Lung microvascular endothelial cell (primary cell): Measurements from ENCODE around the gene WASHC2C. TPM values are rescaled to one million over a fixed set of nuclear protein-coding genes. Genes with fewer than 3 reads are reported as not detected.
"Not testable (repeated sequence)": the region's sequence is repeated elsewhere in the genome, so short reads cannot be mapped to it uniquely, and the experiment has no call there.

ENCODE experiments used
- DNase-seq, 2 donors: peaks; one replicate each; pipeline versions ENCODE4 v3.0.0 to v3.0.0-alpha.2; 2010; ENCODE audit warnings: low read depth in 2 of 2
- total RNA-seq: library from RNA; depleted of rRNA; stranded (reverse); fragments of >200 nt; gene quantifications from 2 replicates; pipeline ENCODE4 v1.2.1, GENCODE V29; 2014

Gene WASHC2C
- total RNA-seq, 1 donor from 2014 or later = 26.2 TPM

DNA sequence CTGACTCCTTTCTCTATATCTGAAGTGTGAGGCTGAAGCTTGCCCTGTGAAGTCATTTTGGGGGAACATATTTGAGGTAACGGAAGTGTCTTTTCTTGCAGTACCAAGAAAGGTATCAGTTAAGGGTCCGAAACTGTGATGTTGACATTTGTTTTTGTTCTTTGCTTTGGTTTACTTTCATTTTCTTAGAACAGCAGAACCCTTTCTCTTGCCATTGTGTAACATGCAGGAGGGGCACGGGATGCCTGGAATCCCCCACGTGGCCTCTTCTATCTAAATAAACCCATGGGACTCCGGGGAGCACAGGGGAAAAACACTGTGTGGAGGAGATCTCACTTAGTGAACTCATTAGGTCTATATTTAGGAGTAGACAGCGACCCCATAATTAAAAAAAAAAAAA lies 34.6 kb downstream of the WASHC2C start:
- DNase-seq = not testable (repeated sequence)

- not testable (repeated sequence) for DNase-seq
Observed at GRCh38 chr10:45763037-45763436, 36.0 kb downstream of the WASHC2C start.

- not testable (repeated sequence) for DNase-seq
Observed at GRCh38 chr10:45768334-45768733, 41.3 kb downstream of the WASHC2C start.

- not testable (repeated sequence) for DNase-seq
Observed at GRCh38 chr10:45771757-45772461, 44.8 kb downstream of the WASHC2C start.

- DNase-seq = not testable (repeated sequence)
Observed at GRCh38 chr10:45786217-45786616, 59.2 kb downstream of the WASHC2C start.

DNA sequence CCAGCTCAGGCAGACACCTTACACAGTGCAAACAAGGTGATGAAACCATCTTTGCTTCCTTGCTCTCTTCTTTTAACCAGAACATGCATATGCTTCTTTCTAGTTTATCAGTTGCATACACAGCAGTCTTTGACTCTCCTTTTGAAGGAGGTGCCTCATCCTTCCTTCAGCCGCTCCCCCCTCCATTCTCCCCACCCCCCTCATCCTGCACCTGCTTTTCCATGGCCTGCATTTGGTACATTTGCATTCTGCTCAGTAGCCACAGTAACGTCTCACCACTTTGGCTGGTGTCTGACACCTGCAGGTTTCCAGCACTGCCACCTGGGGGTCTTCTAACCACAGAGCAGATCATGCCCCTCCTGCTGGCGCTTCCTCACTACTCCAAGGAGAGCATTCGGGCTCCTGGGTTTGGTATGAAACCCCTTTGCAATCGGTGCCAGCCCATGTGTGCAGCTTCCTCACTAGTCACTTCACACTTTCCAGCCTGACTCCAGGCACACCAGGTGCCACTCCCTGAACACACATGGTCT lies 60.2 kb downstream of the WASHC2C start:
- not testable (repeated sequence) for DNase-seq

GRCh38 chr10:45789991-45790390 lies 62.9 kb downstream of the WASHC2C start:
- not testable (repeated sequence) for DNase-seq

- DNase-seq = not testable (repeated sequence)
Observed at GRCh38 chr10:45790694-45791426, 63.8 kb downstream of the WASHC2C start.

DNA sequence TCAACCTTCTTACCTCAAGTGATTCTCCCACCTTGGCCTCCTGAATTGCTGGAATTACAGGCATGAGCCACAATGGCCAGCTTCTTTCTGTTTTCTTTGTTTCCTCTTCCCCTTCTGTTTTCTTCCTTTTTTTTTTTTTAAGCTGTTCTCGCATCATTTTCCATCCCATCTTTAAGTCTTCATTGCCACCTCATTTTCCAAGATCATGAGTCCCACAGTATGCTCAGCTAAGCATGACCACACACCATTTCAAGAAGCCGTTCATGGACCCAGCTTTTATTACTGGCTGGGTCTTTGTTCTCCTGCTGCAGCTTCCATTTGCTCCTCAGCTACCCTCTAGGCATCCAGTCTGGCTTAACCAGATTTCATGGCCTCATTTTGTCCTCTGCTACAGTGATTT lies 67.7 kb downstream of the WASHC2C start:
- not testable (repeated sequence) for DNase-seq

GRCh38 chr10:45803060-45804010 lies 76.3 kb downstream of the WASHC2C start:
- peak; percentile 34 to 72 for DNase-seq

DNA sequence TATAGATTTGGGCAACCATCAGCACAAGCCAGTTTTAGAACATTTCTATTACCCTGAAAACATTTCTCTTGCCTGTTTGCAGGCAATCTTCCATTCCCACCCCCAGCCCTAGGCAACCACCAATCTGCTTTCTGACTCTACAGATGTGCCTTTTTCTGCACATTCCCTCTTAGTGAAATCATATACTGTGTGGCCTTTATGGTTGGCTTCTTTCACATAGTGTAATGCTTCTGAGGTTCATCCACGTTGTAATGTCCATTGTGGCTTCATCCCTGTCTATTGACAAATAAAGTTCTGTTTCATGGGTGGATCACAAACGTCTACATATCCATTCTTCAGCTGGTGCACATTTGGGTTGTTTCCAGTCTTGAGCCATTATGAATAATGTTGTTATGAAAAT lies 77.9 kb downstream of the WASHC2C start:
- not testable (repeated sequence) for DNase-seq

DNA sequence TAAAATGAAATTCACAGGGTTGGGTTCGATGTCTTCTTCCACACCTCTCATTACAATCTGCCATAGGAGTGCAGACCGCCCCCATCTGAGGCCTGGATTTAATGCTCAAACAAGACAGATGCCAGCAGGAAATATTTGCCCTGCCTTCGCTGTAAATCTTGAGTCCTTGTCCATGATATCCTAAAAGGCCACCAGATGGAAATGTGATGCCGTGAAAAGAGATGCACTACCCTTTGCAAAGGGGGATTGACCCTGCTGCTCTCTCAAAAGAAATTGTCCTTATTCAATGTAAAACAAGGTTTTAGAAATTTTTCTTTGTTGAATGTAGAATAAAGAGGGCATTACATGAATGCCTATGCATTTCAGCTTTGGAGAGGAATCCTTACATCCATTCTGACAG lies 82.8 kb downstream of the WASHC2C start:
- DNase-seq = no peak

DNA sequence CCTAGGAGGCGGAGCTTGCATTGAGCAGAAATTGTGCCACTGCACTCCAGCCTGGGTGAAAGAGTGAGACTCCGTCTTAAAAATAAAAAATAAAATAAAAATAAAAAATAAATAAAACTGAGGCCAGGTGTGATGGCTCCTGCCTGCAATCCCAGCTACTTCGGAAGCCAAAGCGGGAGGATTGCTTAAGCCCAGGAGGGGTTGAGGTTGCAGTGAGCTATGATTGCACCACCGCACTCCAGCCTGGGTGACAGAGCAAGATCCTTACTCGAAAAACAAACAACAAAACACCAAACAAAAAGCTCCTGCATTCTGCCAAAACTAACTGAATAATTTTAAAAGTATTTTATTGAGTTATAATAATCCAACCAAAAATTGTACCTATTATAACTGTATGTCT lies 84.0 kb downstream of the WASHC2C start:
- no peak for DNase-seq

GRCh38 chr10:45812959-45813358 lies 85.9 kb downstream of the WASHC2C start:
- not testable (repeated sequence) for DNase-seq

GRCh38 chr10:45814146-45814545 lies 87.1 kb downstream of the WASHC2C start:
- not testable (repeated sequence) for DNase-seq

DNA sequence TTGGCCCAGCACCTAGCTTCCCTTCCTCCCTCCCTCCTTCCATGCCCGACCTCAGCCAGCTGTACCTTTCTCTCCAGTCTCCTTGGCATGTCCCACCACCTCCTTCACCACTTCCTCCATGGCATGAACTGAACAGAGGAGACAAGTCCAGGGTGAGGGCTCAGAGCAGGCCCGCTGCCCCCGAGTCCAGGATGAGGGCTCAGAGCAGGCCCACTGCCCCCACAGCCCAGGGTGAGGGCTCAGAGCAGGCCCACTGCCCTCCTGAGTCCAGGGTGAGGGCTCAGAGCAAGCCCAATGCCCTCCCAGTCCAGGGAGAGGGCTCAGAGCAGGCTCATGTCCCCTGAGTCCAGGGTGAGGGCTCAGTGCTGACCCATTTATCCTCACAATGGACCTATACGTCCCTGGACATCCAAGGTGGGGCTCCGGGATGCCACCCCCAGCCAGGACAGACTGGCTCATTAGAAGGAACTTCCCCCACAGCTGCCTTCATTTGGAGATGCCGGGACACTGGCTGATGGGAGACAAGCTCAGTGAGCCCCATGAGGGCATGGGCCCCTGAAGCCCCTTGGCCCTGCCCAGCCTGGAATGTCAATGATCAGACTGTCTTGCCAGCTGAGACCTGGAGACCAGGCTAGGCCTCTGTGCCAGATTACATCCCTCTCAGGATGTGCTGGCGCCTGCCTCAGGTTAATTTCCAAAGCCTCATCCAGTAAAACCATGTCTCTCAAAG lies 90.2 kb downstream of the WASHC2C start:
- no peak for DNase-seq

- DNase-seq = no peak
Observed at GRCh38 chr10:45817912-45818311, 90.8 kb downstream of the WASHC2C start.

- DNase-seq = no peak
Observed at GRCh38 chr10:45819552-45819951, 92.5 kb downstream of the WASHC2C start.

DNA sequence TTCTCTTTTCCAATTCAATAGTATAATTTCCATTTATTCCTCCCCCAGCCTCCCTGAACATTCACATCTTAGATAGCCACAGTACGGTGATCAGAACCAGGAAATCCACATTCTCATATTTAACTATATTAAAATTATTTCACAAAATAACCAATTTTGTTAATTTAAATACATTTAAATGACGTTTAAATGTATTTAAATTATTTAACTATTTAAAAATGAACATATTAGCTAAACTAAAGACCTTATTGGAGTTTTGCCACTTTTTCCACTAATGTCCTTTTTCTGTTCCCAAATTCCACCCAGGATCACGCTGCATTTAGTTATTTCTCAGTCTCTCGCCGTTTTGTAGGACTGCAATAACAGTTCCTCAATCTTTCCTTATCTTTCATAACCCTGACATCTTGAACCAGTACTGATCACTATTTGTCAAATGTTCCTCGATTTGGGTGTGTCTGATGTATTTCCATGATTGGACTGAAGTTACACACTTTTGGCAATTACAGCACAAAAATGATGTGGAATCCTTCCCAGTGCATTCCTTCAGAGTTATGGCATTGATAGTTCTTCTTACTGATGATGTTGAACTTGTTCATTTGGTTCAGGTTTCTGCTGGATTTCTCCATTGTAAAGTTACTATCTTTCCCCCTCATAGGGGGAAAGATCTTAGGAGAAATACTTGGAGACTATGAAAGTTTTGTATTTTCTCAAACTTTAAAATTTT lies 93.2 kb downstream of the WASHC2C start:
- DNase-seq = not testable (repeated sequence)

DNA sequence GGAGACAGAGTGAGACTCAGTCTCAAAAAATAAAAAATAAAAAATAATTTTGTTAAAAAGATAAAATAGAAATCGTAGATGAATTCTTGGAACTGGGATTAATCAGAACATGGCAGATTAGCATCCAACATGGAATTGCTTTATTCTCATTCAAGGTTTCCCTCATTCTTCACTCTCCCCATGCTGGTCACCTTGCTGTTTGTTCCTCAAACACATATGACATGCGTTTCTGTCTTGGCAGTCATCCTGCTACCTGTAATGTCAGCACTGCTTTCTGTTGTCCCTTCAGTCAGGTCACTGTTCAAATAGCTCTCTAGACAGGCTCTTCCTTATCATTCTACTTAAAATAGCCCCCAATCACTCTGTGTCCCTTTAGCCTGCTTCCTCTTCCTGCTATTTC lies 95.9 kb downstream of the WASHC2C start:
- not testable (repeated sequence) for DNase-seq
